ENCODE measurements around the gene DHX32. TPM values are rescaled to one million over a fixed set of nuclear protein-coding genes. Genes with fewer than 3 reads are reported as not detected.
"Not testable (repeated sequence)": the region's sequence is repeated elsewhere in the genome, so short reads cannot be mapped to it uniquely, and the experiment has no call there.

DHX32 gene
- total and polyA plus RNA-seq, 2 donors (not counting 1 experiment from before 2014, with no cell fraction given): 5.2 to 12.4 TPM

GRCh38 chr10:125900963-125901362, 19.9 kb upstream of the DHX32 start:
- H3K79me2 ChIP-seq (ENCODE audit: control insufficient read depth, insufficient read depth, low read length); ATAC-seq (ENCODE audit: low read depth); H3K27ac Mint-ChIP-seq; CTCF ChIA-PET; DNase-seq; H4K20me1 ChIP-seq (ENCODE audit: control insufficient read depth, insufficient read depth, low read length, poor library complexity, severe bottlenecking); H3K27me3 ChIP-seq (replicated peaks in 1 of 4; ENCODE audit: control extremely low read depth in 1 of 4, control insufficient read depth in 3 of 4, insufficient read depth in 4 of 4, low read length in 3 of 4); H3K9me3 ChIP-seq (ENCODE audit: control extremely low read depth in 1 of 3, control insufficient read depth in 2 of 3, insufficient read depth in 1 of 3, low read length in 2 of 3); H3K9me3 Mint-ChIP-seq (ENCODE audit: insufficient read depth); H3K36me3 ChIP-seq (replicated peaks in 1 of 2; ENCODE audit: control extremely low read depth in 1 of 2, control insufficient read depth in 1 of 2, extremely low read depth in 1 of 2, insufficient read depth in 2 of 2, low read length in 1 of 2); H2AFZ ChIP-seq (ENCODE audit: insufficient read depth, low read depth, low read length, poor library complexity, severe bottlenecking); H3K4me1 ChIP-seq (ENCODE audit: control insufficient read depth in 2 of 2, insufficient read depth in 2 of 2, low read length in 2 of 2); H3K4me3 ChIP-seq (ENCODE audit: control extremely low read depth in 1 of 5, extremely low read depth in 1 of 5, insufficient read depth in 1 of 5, low read depth in 2 of 5, low read length in 4 of 5); H3K27ac ChIP-seq (ENCODE audit: low read length in 2 of 2); H3K4me2 ChIP-seq (replicated peaks; ENCODE audit: low read depth, low read length, poor library complexity, severe bottlenecking); POLR2A ChIA-PET; intact Hi-C loops (cut with micrococcal nuclease); H3K9ac ChIP-seq (ENCODE audit: low read length); H3K4me1 Mint-ChIP-seq; H3K4me3 Mint-ChIP-seq: not testable (repeated sequence)
- H3K27me3 Mint-ChIP-seq: peaks cover 16% of the 10 kb centered on the region
- WGBS (ENCODE audit: insufficient coverage): no CpG with 5 or more reads among the region's 3 CpGs

- H3K79me2 ChIP-seq (ENCODE audit: control insufficient read depth, insufficient read depth, low read length); H3K27me3 ChIP-seq (replicated peaks in 1 of 4; ENCODE audit: control extremely low read depth in 1 of 4, control insufficient read depth in 3 of 4, insufficient read depth in 4 of 4, low read length in 3 of 4); CTCF ChIA-PET; H3K9ac ChIP-seq (ENCODE audit: low read length); DNase-seq; H3K27me3 Mint-ChIP-seq; H3K4me1 ChIP-seq (ENCODE audit: control insufficient read depth in 2 of 2, insufficient read depth in 2 of 2, low read length in 2 of 2); H4K20me1 ChIP-seq (ENCODE audit: control insufficient read depth, insufficient read depth, low read length, poor library complexity, severe bottlenecking); H3K27ac ChIP-seq (ENCODE audit: low read length in 2 of 2); H3K9me3 ChIP-seq (ENCODE audit: control extremely low read depth in 1 of 3, control insufficient read depth in 2 of 3, insufficient read depth in 1 of 3, low read length in 2 of 3); POLR2A ChIA-PET; H3K27ac Mint-ChIP-seq; H3K9me3 Mint-ChIP-seq (ENCODE audit: insufficient read depth); ATAC-seq (ENCODE audit: low read depth); H3K36me3 ChIP-seq (replicated peaks in 1 of 2; ENCODE audit: control extremely low read depth in 1 of 2, control insufficient read depth in 1 of 2, extremely low read depth in 1 of 2, insufficient read depth in 2 of 2, low read length in 1 of 2): not testable (repeated sequence)
- WGBS (ENCODE audit: insufficient coverage): 88% methylated on average over 1 of the region's 4 CpGs
- Mint-ChIP-seq H3K4me3 (peak overlapping the region; percentile 93), H3K4me1 (peaks cover 17% of the 10 kb centered on the region)
- peak overlapping the region; percentile 77 for H3K4me2 ChIP-seq (replicated peaks; ENCODE audit: low read depth, low read length, poor library complexity, severe bottlenecking)
- H3K4me3 ChIP-seq (ENCODE audit: control extremely low read depth in 1 of 5, extremely low read depth in 1 of 5, insufficient read depth in 1 of 5, low read depth in 2 of 5, low read length in 4 of 5): peak overlapping the region in 1 of 5 experiments; percentile 82
- intact Hi-C loops (cut with micrococcal nuclease): loop anchor here (2.0 kb wide), 1 partner anchor 75 kb away; the partner anchor contains the start of genes BCCIP and UROS
- peak overlapping the region; percentile 87 for H2AFZ ChIP-seq (ENCODE audit: insufficient read depth, low read depth, low read length, poor library complexity, severe bottlenecking)
Measured at GRCh38 chr10:125897317-125897716, 16.2 kb upstream of the DHX32 start.

- H3K79me2 ChIP-seq (ENCODE audit: control insufficient read depth, insufficient read depth, low read length); H3K4me1 ChIP-seq (ENCODE audit: control insufficient read depth in 2 of 2, insufficient read depth in 2 of 2, low read length in 2 of 2); H3K27me3 ChIP-seq (replicated peaks in 1 of 4; ENCODE audit: control extremely low read depth in 1 of 4, control insufficient read depth in 3 of 4, insufficient read depth in 4 of 4, low read length in 3 of 4); CTCF ChIA-PET; H3K9me3 ChIP-seq (ENCODE audit: control extremely low read depth in 1 of 3, control insufficient read depth in 2 of 3, insufficient read depth in 1 of 3, low read length in 2 of 3); H3K27me3 Mint-ChIP-seq; H3K36me3 ChIP-seq (replicated peaks in 1 of 2; ENCODE audit: control extremely low read depth in 1 of 2, control insufficient read depth in 1 of 2, extremely low read depth in 1 of 2, insufficient read depth in 2 of 2, low read length in 1 of 2); H3K9me3 Mint-ChIP-seq (ENCODE audit: insufficient read depth); POLR2A ChIA-PET; H4K20me1 ChIP-seq (ENCODE audit: control insufficient read depth, insufficient read depth, low read length, poor library complexity, severe bottlenecking): not testable (repeated sequence)
- Histone ChIP-seq H2AFZ (ENCODE audit: insufficient read depth, low read depth, low read length, poor library complexity, severe bottlenecking) (peak within 1 kb of the TSS; percentile 87), H3K9ac (ENCODE audit: low read length) (peak within 1 kb of the TSS; percentile 76), H3K4me2 (replicated peaks; ENCODE audit: low read depth, low read length, poor library complexity, severe bottlenecking) (peak within 1 kb of the TSS; percentile 77), H3K27ac (ENCODE audit: low read length in 2 of 2) (peak within 1 kb of the TSS in 1 of 2 donors; percentile 59), H3K4me3 (ENCODE audit: control extremely low read depth in 1 of 5, extremely low read depth in 1 of 5, insufficient read depth in 1 of 5, low read depth in 2 of 5, low read length in 4 of 5) (peak within 1 kb of the TSS; percentile 11 to 82 (median 63))
- DNase-seq: peak; percentile 88
- Mint-ChIP-seq H3K4me1 (peaks cover 17% of the 10 kb centered on the region), H3K4me3 (peak within 1 kb of the TSS; percentile 93), H3K27ac (peak within 1 kb of the TSS; percentile 87)
- peak; percentile 89 for ATAC-seq (ENCODE audit: low read depth)
- intact Hi-C loops (cut with micrococcal nuclease): loop anchor here (1.0 to 2.0 kb wide), 2 partner anchors 74 to 146 kb away; partner anchors contain the start of genes BCCIP and UROS
- WGBS (ENCODE audit: insufficient coverage): 16% methylated on average over 97 of the region's 106 CpGs
Measured at GRCh38 chr10:125896088-125896934, 15.2 kb upstream of the DHX32 start, which contains the start of gene FANK1. Gene FANK1 (plus strand): TSS chr10:125896564. CDS start chr10:125896643, 79 bp downstream.
